ENCODE results near the gene SLC7A9. TPM values are rescaled to one million over a fixed set of nuclear protein-coding genes. Genes with fewer than 3 reads are reported as not detected.

Gene SLC7A9
- total RNA-seq, 1 experiment from 2014 or later, result 1.3 TPM

GRCh38 chr19:32819419-32820400 is 49.9 kb downstream of the SLC7A9 start:
- no peaks in the 10 kb centered on the region for H3K4me1 Mint-ChIP-seq (ENCODE audit: low read depth, unreplicated experiment)
- TF ChIP-seq CTCF (IDR thresholded peaks at IDR 0.05; ENCODE audit: unreplicated experiment), result no peak
- intact Hi-C loops (cut with micrococcal nuclease; ENCODE audit: unreplicated experiment), result no loop called here
- CTCF ChIA-PET, result no interaction called here
- H3K27ac Mint-ChIP-seq (ENCODE audit: unreplicated experiment), result no peak overlapping the region
- DNase-seq, result no peak
- H3K4me3 Mint-ChIP-seq (ENCODE audit: low read depth, unreplicated experiment), result no peak overlapping the region
- BruUV-seq (replicated peaks), result no TSS peak
- no peaks in the 10 kb centered on the region for H3K36me3 Mint-ChIP-seq (ENCODE audit: insufficient read depth, unreplicated experiment)
- H3K9me3 Mint-ChIP-seq (ENCODE audit: low read depth, unreplicated experiment), result no peaks in the 10 kb centered on the region
- H3K27me3 Mint-ChIP-seq (ENCODE audit: unreplicated experiment), result peaks cover 100% of the 10 kb centered on the region

- Mint-ChIP-seq H3K4me1 (ENCODE audit: low read depth, unreplicated experiment) (no peaks in the 10 kb centered on the region), H3K9me3 (ENCODE audit: low read depth, unreplicated experiment) (no peaks in the 10 kb centered on the region), H3K36me3 (ENCODE audit: insufficient read depth, unreplicated experiment) (no peaks in the 10 kb centered on the region), H3K27me3 (ENCODE audit: unreplicated experiment) (peaks cover 99% of the 10 kb centered on the region), H3K27ac (ENCODE audit: unreplicated experiment) (no peak overlapping the region), H3K4me3 (ENCODE audit: low read depth, unreplicated experiment) (no peak overlapping the region)
- CTCF ChIA-PET, result interaction anchor here (0.5 to 0.6 kb wide), 2 partner anchors 47 to 237 kb away, joined by 4 to 5 read pairs; partner anchors contain the start of gene PDCD5
- DNase-seq, result no peak
- no peak for TF ChIP-seq CTCF (IDR thresholded peaks at IDR 0.05; ENCODE audit: unreplicated experiment)
- no TSS peak for BruUV-seq (replicated peaks)
- intact Hi-C loops (cut with micrococcal nuclease; ENCODE audit: unreplicated experiment), result no loop called here
Observed at GRCh38 chr19:32818536-32818935, 51.0 kb downstream of the SLC7A9 start.

GRCh38 chr19:32817569-32818476 is 51.7 kb downstream of the SLC7A9 start:
- H3K4me1 Mint-ChIP-seq (ENCODE audit: low read depth, unreplicated experiment), result no peaks in the 10 kb centered on the region
- TF ChIP-seq CTCF (IDR thresholded peaks at IDR 0.05; ENCODE audit: unreplicated experiment), result no peak
- H3K4me3 Mint-ChIP-seq (ENCODE audit: low read depth, unreplicated experiment), result no peak overlapping the region
- no TSS peak for BruUV-seq (replicated peaks)
- no peaks in the 10 kb centered on the region for H3K36me3 Mint-ChIP-seq (ENCODE audit: insufficient read depth, unreplicated experiment)
- no peak for DNase-seq
- H3K9me3 Mint-ChIP-seq (ENCODE audit: low read depth, unreplicated experiment), result no peaks in the 10 kb centered on the region
- intact Hi-C loops (cut with micrococcal nuclease; ENCODE audit: unreplicated experiment), result no loop called here
- CTCF ChIA-PET, result interaction anchor here (0.6 kb wide), 1 partner anchor 197 kb away, joined by 7 read pairs; no protein-coding TSS in a partner anchor
- H3K27ac Mint-ChIP-seq (ENCODE audit: unreplicated experiment), result no peak overlapping the region
- H3K27me3 Mint-ChIP-seq (ENCODE audit: unreplicated experiment), result peaks cover 92% of the 10 kb centered on the region

- H3K4me1 Mint-ChIP-seq (ENCODE audit: low read depth, unreplicated experiment), result no peaks in the 10 kb centered on the region
- H3K36me3 Mint-ChIP-seq (ENCODE audit: insufficient read depth, unreplicated experiment), result no peaks in the 10 kb centered on the region
- peaks cover 88% of the 10 kb centered on the region for H3K27me3 Mint-ChIP-seq (ENCODE audit: unreplicated experiment)
- intact Hi-C loops (cut with micrococcal nuclease; ENCODE audit: unreplicated experiment), result no loop called here
- DNase-seq, result no peak
- no TSS peak for BruUV-seq (replicated peaks)
- no peak for TF ChIP-seq CTCF (IDR thresholded peaks at IDR 0.05; ENCODE audit: unreplicated experiment)
- CTCF ChIA-PET, result no interaction called here
- no peak overlapping the region for H3K4me3 Mint-ChIP-seq (ENCODE audit: low read depth, unreplicated experiment)
- no peaks in the 10 kb centered on the region for H3K9me3 Mint-ChIP-seq (ENCODE audit: low read depth, unreplicated experiment)
- no peak overlapping the region for H3K27ac Mint-ChIP-seq (ENCODE audit: unreplicated experiment)
Observed at GRCh38 chr19:32816555-32817099, 52.9 kb downstream of the SLC7A9 start.
